A673 (cell line): ENCODE data around the gene MRPL39.

Source experiments
- CTCF ChIP-seq: fragments of 300-800, 200-600 bp; sonication (generic); conservative IDR thresholded peaks from 2 replicates; pipeline ENCODE4 v1.5.1; 2017; ENCODE audit warnings: low read depth, mild to moderate bottlenecking, antibody characterized with exemption, low read length, moderate library complexity, mixed read lengths
- EZH2 ChIP-seq: fragments of 200-600 bp; sonication (generic); IDR thresholded peaks from 2 replicates; pipeline ENCODE4 v1.6.1; 2017; ENCODE audit warnings: borderline replicate concordance, low read depth, mild to moderate bottlenecking, mixed read lengths, antibody characterized with exemption, low read length; ENCODE audit not compliant: poor library complexity, severe bottlenecking

DNA sequence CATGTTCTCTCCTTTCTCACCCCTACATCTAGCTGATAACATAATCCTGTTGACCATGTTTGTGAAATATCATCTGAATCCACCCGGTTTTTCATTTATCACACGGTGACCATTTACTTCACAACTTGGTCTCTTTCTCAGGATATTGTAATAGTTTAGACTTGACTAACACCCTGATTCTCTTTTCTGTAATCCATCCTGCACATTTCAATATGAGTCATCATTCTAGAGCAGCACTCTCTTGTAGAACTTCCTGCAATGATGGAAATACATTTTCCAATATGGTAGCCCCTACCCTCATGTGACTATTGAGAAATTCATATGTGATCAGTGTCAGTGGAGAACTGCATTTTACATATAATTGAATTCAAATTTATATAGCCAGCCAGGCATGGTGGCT, 29.4 kb upstream of the MRPL39 start:
- TF ChIP-seq CTCF: no peak
- TF ChIP-seq EZH2: no peak
